ENCODE data around the gene C11orf21. TPM values are rescaled to one million over a fixed set of nuclear protein-coding genes. Genes with fewer than 3 reads are reported as not detected.

The C11orf21 gene
- total and polyA plus RNA-seq, 9 of the 15 experiments (the other 6 are each of a cell fraction or from before 2014, with no cell fraction given) = 0.10 to 2.6 (median 2.0) TPM

- TF ChIP-seq ZNF766 (CRISPR knock-in tag; conservative IDR thresholded peaks at IDR 0.05) (peak; percentile 94), RNF219 (CRISPR knock-in tag; IDR thresholded peaks at IDR 0.05) (no peak), ZNF324 (CRISPR knock-in tag; IDR thresholded peaks at IDR 0.05) (0 out of 2 replicates have a peak, but pooled peaks have one; percentile 10), NFIC (IDR thresholded peaks at IDR 0.05) (peak; percentile 97), ZNF583 (CRISPR knock-in tag; IDR thresholded peaks at IDR 0.05) (peak; percentile 81), SRF (CRISPR knock-in tag; IDR thresholded peaks at IDR 0.05) (peak in 1 of 2 experiments; percentile 81; a peak in 1 of 4 replicates), LEF1 (IDR thresholded peaks at IDR 0.05) (peak; percentile 89), ZNF274 (IDR thresholded peaks at IDR 0.05; ENCODE audit: borderline replicate concordance, low read depth, low read length) (peak; percentile 72; the same call in 1 of the 2 replicates), SNRNP70 (optimal IDR thresholded peaks at IDR 0.05; ENCODE audit: low read depth, low read length) (no peak), U2AF1 (optimal IDR thresholded peaks at IDR 0.05; ENCODE audit: low read depth, low read length) (no peak), ZBTB7A (IDR thresholded peaks at IDR 0.05; ENCODE audit: borderline replicate concordance, control insufficient read depth, low read depth, low read length) (peak; percentile 21; the same call in 1 of the 2 replicates), POLR3A (IDR thresholded peaks at IDR 0.05; ENCODE audit: borderline replicate concordance, extremely low read depth, insufficient read depth, insufficient read length) (no peak), HMG20A (CRISPR knock-in tag; conservative IDR thresholded peaks at IDR 0.05) (no peak), TAF9B (IDR thresholded peaks at IDR 0.05; ENCODE audit: partially characterized antibody) (no peak), TAF7 (tag; IDR thresholded peaks at IDR 0.05) (no peak), ZNF134 (CRISPR knock-in tag; conservative IDR thresholded peaks at IDR 0.05) (peak; percentile 74), MAZ (CRISPR knock-in tag; conservative IDR thresholded peaks at IDR 0.05 in 1 of 2, IDR thresholded peaks at IDR 0.05 in 1 of 2) (peak; percentile 63 to 96; a peak in 3 of 4 replicates)
- TF ChIP-seq, protein P1, sequence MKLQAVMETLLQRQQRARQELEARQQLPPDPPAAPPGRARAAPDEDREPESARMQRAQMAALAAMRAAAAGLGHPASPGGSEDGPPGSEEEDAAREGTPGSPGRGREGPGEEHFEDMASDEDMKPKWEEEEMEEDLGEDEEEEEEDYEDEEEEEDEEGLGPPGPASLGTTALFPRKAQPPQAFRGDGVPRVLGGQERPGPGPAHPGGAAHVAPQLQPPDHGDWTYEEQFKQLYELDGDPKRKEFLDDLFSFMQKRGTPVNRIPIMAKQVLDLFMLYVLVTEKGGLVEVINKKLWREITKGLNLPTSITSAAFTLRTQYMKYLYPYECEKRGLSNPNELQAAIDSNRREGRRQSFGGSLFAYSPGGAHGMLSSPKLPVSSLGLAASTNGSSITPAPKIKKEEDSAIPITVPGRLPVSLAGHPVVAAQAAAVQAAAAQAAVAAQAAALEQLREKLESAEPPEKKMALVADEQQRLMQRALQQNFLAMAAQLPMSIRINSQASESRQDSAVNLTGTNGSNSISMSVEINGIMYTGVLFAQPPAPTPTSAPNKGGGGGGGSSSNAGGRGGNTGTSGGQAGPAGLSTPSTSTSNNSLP (IDR thresholded peaks at IDR 0.05; ENCODE audit: borderline replicate concordance, low read depth, low read length) = no peak
- TF ChIP-seq, protein P2, sequence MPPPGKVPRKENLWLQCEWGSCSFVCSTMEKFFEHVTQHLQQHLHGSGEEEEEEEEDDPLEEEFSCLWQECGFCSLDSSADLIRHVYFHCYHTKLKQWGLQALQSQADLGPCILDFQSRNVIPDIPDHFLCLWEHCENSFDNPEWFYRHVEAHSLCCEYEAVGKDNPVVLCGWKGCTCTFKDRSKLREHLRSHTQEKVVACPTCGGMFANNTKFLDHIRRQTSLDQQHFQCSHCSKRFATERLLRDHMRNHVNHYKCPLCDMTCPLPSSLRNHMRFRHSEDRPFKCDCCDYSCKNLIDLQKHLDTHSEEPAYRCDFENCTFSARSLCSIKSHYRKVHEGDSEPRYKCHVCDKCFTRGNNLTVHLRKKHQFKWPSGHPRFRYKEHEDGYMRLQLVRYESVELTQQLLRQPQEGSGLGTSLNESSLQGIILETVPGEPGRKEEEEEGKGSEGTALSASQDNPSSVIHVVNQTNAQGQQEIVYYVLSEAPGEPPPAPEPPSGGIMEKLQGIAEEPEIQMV (tag; conservative IDR thresholded peaks at IDR 0.05; ENCODE audit: low read depth) = no peak
- TF ChIP-seq, protein P3, sequence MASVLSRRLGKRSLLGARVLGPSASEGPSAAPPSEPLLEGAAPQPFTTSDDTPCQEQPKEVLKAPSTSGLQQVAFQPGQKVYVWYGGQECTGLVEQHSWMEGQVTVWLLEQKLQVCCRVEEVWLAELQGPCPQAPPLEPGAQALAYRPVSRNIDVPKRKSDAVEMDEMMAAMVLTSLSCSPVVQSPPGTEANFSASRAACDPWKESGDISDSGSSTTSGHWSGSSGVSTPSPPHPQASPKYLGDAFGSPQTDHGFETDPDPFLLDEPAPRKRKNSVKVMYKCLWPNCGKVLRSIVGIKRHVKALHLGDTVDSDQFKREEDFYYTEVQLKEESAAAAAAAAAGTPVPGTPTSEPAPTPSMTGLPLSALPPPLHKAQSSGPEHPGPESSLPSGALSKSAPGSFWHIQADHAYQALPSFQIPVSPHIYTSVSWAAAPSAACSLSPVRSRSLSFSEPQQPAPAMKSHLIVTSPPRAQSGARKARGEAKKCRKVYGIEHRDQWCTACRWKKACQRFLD (CRISPR knock-in tag; IDR thresholded peaks at IDR 0.05) = peak; percentile 98
These were observed 2.1 kb upstream of the C11orf21 start (continued) for GRCh38 chr11:2303627-2304505.

All from K562 (cell line).